ENCODE measurements around the gene TEP1. TPM values are rescaled to one million over a fixed set of nuclear protein-coding genes. Genes with fewer than 3 reads are reported as not detected.

Gene TEP1
- total RNA-seq, 2 experiments from 2014 or later: 13.4 to 26.8 TPM

DNA sequence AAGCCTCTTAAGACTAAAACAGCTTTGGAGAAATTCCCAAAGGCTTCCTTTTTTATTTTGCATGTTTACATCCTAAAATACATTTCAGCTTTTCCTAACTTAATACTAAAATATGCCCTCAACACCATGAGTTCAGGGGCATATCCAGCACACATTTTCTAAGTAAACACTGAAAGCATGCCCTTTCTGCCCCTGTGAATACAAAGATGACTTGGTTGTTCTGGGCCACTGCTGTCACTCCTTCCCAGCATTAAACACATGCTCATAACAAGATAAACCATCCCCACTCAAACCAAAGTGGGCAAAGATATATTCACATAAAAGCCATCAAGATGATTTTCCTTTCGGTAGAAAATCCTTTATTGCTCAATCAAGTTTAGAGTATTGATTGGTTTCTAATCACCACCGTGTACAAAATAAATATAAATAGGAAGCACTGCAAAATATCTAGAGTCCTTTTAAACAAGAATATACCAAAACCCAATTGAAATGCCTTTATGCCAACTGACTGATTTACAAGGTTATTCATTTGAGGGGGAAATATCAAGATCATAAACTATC lies 82.2 kb downstream of the TEP1 start:
- no TSS peak for BruUV-seq (replicated peaks)
- POLR2A ChIA-PET: interaction anchor here (0.8 to 1.1 kb wide), 2 partner anchors 12 to 92 kb away, joined by 4 to 6 read pairs; partner anchors contain the start of gene PARP2
- Histone ChIP-seq H3K9me2 (ENCODE audit: insufficient read depth, low read length) (no peaks in the 10 kb centered on the region), H2AFZ (ENCODE audit: low read length) (no peak overlapping the region), H3K36me3 (ENCODE audit: insufficient read depth, low read length) (peaks cover 45% of the 10 kb centered on the region), H3K4me3 (ENCODE audit: low read depth, low read length, poor library complexity, severe bottlenecking) (peak overlapping the region; percentile 55), H3K4me2 (ENCODE audit: low read length) (peak overlapping the region; percentile 72), H3K9me3 (ENCODE audit: low read length) (no peaks in the 10 kb centered on the region), H4K20me1 (ENCODE audit: insufficient read depth, low read length) (peaks cover 24% of the 10 kb centered on the region; the same call in 1 of the 2 replicates), H3K79me2 (ENCODE audit: insufficient read depth, low read depth, low read length) (peaks cover 81% of the 10 kb centered on the region), H3K4me1 (ENCODE audit: insufficient read depth, low read length, poor library complexity, severe bottlenecking) (peaks cover 62% of the 10 kb centered on the region), H3K27ac (ENCODE audit: low read depth, low read length, poor library complexity, severe bottlenecking) (no peak overlapping the region)
- TF ChIP-seq, protein P1, sequence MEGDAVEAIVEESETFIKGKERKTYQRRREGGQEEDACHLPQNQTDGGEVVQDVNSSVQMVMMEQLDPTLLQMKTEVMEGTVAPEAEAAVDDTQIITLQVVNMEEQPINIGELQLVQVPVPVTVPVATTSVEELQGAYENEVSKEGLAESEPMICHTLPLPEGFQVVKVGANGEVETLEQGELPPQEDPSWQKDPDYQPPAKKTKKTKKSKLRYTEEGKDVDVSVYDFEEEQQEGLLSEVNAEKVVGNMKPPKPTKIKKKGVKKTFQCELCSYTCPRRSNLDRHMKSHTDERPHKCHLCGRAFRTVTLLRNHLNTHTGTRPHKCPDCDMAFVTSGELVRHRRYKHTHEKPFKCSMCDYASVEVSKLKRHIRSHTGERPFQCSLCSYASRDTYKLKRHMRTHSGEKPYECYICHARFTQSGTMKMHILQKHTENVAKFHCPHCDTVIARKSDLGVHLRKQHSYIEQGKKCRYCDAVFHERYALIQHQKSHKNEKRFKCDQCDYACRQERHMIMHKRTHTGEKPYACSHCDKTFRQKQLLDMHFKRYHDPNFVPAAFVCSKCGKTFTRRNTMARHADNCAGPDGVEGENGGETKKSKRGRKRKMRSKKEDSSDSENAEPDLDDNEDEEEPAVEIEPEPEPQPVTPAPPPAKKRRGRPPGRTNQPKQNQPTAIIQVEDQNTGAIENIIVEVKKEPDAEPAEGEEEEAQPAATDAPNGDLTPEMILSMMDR (conservative IDR thresholded peaks at IDR 0.05; ENCODE audit: low read length): no peak
- TF ChIP-seq EZH2phosphoT487 (IDR thresholded peaks at IDR 0.05; ENCODE audit: borderline replicate concordance, low read depth, low read length): no peak
- no peak for DNase-seq (ENCODE audit: low spot score)
- CTCF ChIA-PET (ENCODE audit: unreplicated experiment): no interaction called here
- intact Hi-C loops (cut with micrococcal nuclease; ENCODE audit: unreplicated experiment): no loop called here

DNA sequence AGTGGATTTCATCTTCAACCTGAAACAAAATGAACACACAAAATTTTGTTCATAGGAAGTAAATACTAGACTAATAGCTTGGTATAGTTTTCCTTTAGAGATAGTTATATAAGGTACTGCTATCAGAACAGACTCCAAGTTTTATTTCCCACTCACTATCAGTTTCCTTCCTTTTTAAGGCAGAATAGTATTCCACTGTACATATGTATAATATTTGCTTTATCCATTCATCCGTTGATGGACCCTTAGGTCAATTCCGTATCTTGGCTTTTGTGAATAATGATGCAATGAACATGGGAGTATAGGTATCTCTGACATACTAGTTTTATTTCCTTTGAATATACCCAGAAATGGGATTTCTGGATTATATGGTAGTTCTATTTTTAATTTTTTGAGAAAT lies 83.9 kb downstream of the TEP1 start:
- no TSS peak for BruUV-seq (replicated peaks)
- TF ChIP-seq, protein P1 (conservative IDR thresholded peaks at IDR 0.05; ENCODE audit: low read length): no peak
- TF ChIP-seq EZH2phosphoT487 (IDR thresholded peaks at IDR 0.05; ENCODE audit: borderline replicate concordance, low read depth, low read length): no peak
- no peak overlapping the region for H3K27ac ChIP-seq (ENCODE audit: low read depth, low read length, poor library complexity, severe bottlenecking)
- POLR2A ChIA-PET: interaction anchor here (0.6 to 4.3 kb wide), 11 partner anchors 9 to 676 kb away, joined by 3 to 76 read pairs (median 4); partner anchors contain the start of gene PARP2
- no peak overlapping the region for H3K4me3 ChIP-seq (ENCODE audit: low read depth, low read length, poor library complexity, severe bottlenecking)
- intact Hi-C loops (cut with micrococcal nuclease; ENCODE audit: unreplicated experiment): no loop called here
- no peaks in the 10 kb centered on the region for H3K9me3 ChIP-seq (ENCODE audit: low read length)
- no peak overlapping the region for H2AFZ ChIP-seq (ENCODE audit: low read length)
- H3K4me1 ChIP-seq (ENCODE audit: insufficient read depth, low read length, poor library complexity, severe bottlenecking): peaks cover 61% of the 10 kb centered on the region
- peak overlapping the region; percentile 27; the same call in 1 of the 2 replicates for H3K4me2 ChIP-seq (ENCODE audit: low read length)
- no peak for DNase-seq (ENCODE audit: low spot score)
- H3K79me2 ChIP-seq (ENCODE audit: insufficient read depth, low read depth, low read length): peaks cover 85% of the 10 kb centered on the region
- H3K36me3 ChIP-seq (ENCODE audit: insufficient read depth, low read length): peaks cover 62% of the 10 kb centered on the region
- CTCF ChIA-PET (ENCODE audit: unreplicated experiment): interaction anchor here (1.3 kb wide), 1 partner anchor 87 kb away, joined by 7 read pairs; no protein-coding TSS in a partner anchor
- peaks cover 24% of the 10 kb centered on the region; the same call in 1 of the 2 replicates for H4K20me1 ChIP-seq (ENCODE audit: insufficient read depth, low read length)
- no peaks in the 10 kb centered on the region for H3K9me2 ChIP-seq (ENCODE audit: insufficient read depth, low read length)

DNA sequence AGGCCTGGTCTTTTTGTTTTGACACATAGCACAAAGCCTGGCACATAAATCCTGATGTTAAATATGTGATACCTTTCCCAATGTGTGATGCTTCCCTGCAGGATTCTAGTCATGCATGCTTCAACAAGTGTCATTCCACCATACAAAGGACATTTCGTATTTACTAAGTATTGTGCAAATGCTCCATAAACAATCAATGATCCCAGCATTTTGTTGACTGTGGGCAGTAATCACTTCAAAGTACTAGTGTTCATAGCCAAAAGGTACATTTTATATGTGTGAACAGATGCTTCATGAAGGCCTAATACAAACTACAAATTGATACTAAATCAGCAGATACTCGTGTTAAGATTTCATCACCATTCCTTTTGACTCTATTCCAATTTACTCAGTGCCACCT lies 84.6 kb downstream of the TEP1 start:
- intact Hi-C loops (cut with micrococcal nuclease; ENCODE audit: unreplicated experiment): no loop called here
- no peak overlapping the region for H2AFZ ChIP-seq (ENCODE audit: low read length)
- peaks cover 83% of the 10 kb centered on the region for H3K79me2 ChIP-seq (ENCODE audit: insufficient read depth, low read depth, low read length)
- H3K9me3 ChIP-seq (ENCODE audit: low read length): no peaks in the 10 kb centered on the region
- peaks cover 54% of the 10 kb centered on the region for H3K4me1 ChIP-seq (ENCODE audit: insufficient read depth, low read length, poor library complexity, severe bottlenecking)
- ChIA-PET CTCF (ENCODE audit: unreplicated experiment) (interaction anchor here (0.6 to 1.0 kb wide), 3 partner anchors 132 to 530 kb away, joined by 3 read pairs; partner anchors contain the start of gene PIP4P1), POLR2A (interaction anchor here (0.7 to 4.3 kb wide), 9 partner anchors 10 to 356 kb away, joined by 3 to 76 read pairs (median 4); partner anchors contain the start of genes PARP2 and RNASE4)
- H3K9me2 ChIP-seq (ENCODE audit: insufficient read depth, low read length): no peaks in the 10 kb centered on the region
- TF ChIP-seq, protein P1 (conservative IDR thresholded peaks at IDR 0.05; ENCODE audit: low read length): no peak
- TF ChIP-seq EZH2phosphoT487 (IDR thresholded peaks at IDR 0.05; ENCODE audit: borderline replicate concordance, low read depth, low read length): no peak
- peak overlapping the region; percentile 27 for H3K4me2 ChIP-seq (ENCODE audit: low read length)
- DNase-seq (ENCODE audit: low spot score): no peak
- H4K20me1 ChIP-seq (ENCODE audit: insufficient read depth, low read length): peaks cover 24% of the 10 kb centered on the region; the same call in 1 of the 2 replicates
- peaks cover 69% of the 10 kb centered on the region for H3K36me3 ChIP-seq (ENCODE audit: insufficient read depth, low read length)
- H3K4me3 ChIP-seq (ENCODE audit: low read depth, low read length, poor library complexity, severe bottlenecking): no peak overlapping the region
- no TSS peak for BruUV-seq (replicated peaks)
- H3K27ac ChIP-seq (ENCODE audit: low read depth, low read length, poor library complexity, severe bottlenecking): peak overlapping the region; percentile 38

All from OCI-LY7 (cell line).